Ovary (tissue), 9 donors: ENCODE results near the gene LIPC. TPM values are rescaled to one million over a fixed set of nuclear protein-coding genes. Genes with fewer than 3 reads are reported as not detected.

ENCODE experiments used
- DNase-seq, 5 donors: peaks; one replicate each; pipeline ENCODE4 v3.0.0-alpha.2; 2019 to 2020
- H3K27ac ChIP-seq, 2 donors: fragments of 200-600 bp; one replicate each; pipeline versions ENCODE4 v1.5.1 to v1.8.0; 2019 to 2022
- H3K27me3 ChIP-seq: fragments of 200-600 bp; one replicate; pipeline ENCODE4 v1.8.0; 2022
- H3K36me3 ChIP-seq: fragments of 200-600 bp; sonication (generic); one replicate; pipeline ENCODE4 v1.5.1; 2019
- H3K4me1 ChIP-seq: one replicate; pipeline ENCODE4 v1.8.1; 2013; ENCODE audit warnings: mild to moderate bottlenecking, moderate library complexity; ENCODE audit not compliant: insufficient read depth
- H3K4me3 ChIP-seq: fragments of 200-600 bp; sonication (generic); one replicate; pipeline ENCODE4 v1.5.1; 2017
- H3K9me3 ChIP-seq, 2 donors: fragments of 200-600 bp in 1 of 2; sonication (generic) in 1 of 2; one replicate each; pipeline versions ENCODE4 v1.5.1 to v1.8.1; 2013 to 2019; ENCODE audit warnings: mild to moderate bottlenecking in 1 of 2, moderate library complexity in 1 of 2
- EP300 ChIP-seq: sonication (generic); formaldehyde crosslinking; IDR thresholded peaks from one replicate; pipeline ENCODE4 v1.6.1; 2017; ENCODE audit warnings: antibody characterized with exemption
- POLR2A ChIP-seq: fragments of 450-650 bp; IDR thresholded peaks from one replicate; pipeline ENCODE4 v1.6.1; 2017; ENCODE audit warnings: antibody characterized with exemption, mild to moderate bottlenecking, moderate library complexity
- WGBS, 3 donors: extraction: QIAGEN DNeasy Blood & Tissue Kit in 1 of 3; methylation state at CpG; one replicate each; pipeline versions ENCODE4 v1.1.5 to v1.1.7; 2013 to 2017; 5-methylcytosine and 5-hydroxymethylcytosine counted together
- intact Hi-C, 4 donors: fragments of 100-400 bp; cut with DNase I; formaldehyde crosslinking; loops; one replicate each; pipeline versions ENCODE4 v1.11.0 to v1.15.1; 2022 to 2023
- polyA plus RNA-seq, 2 donors: library from polyadenylated mRNA; stranded (reverse); fragments of 200-250 nt in 1 of 2; fragments of 350-450 nt in 1 of 2; fragmentation: Illumina TruSeq in 1 of 2; extraction: RNeasy Lipid Tissue Mini Kit (QIAGEN cat#74804) in 1 of 2; gene quantifications; one replicate each; pipeline ENCODE4 v1.2.3, GENCODE V29; 2013 to 2014
- total RNA-seq, 7 donors: library from RNA; depleted of rRNA in 2 of 7; stranded (reverse); fragments of >200 nt in 2 of 7; fragmentation: NEBNext Ultra II Directional in 3 of 7; extraction: Animal tissue kit (Norgen Biotek cat#: 25700) in 3 of 7; gene quantifications; one replicate each; pipeline versions ENCODE4 v1.1.0 to v1.2.4, GENCODE V29; 2016 to 2023
- TF ChIP-seq, protein P1 (sequence below), 3 donors: fragments of 450-650 bp in 2 of 3; fragments of 200-600 bp in 1 of 3; IDR thresholded peaks; one replicate each; pipeline versions ENCODE4 v1.5.1 to v1.8.0; 2016 to 2022; ENCODE audit warnings: antibody characterized with exemption in 3 of 3, mild to moderate bottlenecking in 1 of 3
- donor health status: DM: no; HTN: no; CAD: no; lungs with moderate emphysema.
- donor health status: DM: no; HTN: no; CAD: no.
- donor health status: Bipolar disorder and iron deficiency.
- donor health status: DM: yes; HTN: yes; CAD: no.
- donor health status: DM: no; HTN: no; CAD: no.
- donor health status: DM: yes; HTN: yes; CAD: no.

The LIPC gene
- total and polyA plus RNA-seq, 9 donors, result 0.28 to 1.1 (median 0.72) TPM

DNA sequence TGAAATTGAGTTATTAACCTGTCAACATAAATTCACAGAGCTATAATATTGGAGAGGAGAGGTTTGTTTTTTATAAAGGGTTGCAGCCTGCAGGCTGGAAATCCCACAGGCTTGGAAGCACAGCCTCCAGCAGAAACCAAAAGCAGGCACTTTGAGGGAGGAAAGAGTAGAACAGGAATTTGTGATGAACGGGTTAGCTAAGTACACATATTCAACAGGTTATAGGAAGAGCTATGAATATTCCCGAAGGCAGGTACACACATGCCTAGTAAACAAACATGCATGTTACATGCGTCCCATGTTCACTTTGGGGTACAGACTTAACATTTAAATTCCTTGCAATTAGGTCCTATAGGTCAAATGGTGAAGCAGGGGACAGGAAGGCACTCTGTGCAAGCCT lies 25.9 kb upstream of the LIPC start:
- no peaks in the 10 kb centered on the region for H3K27me3 ChIP-seq
- TF ChIP-seq POLR2A, result no peak
- TF ChIP-seq EP300, result no peak
- TF ChIP-seq, protein P1, sequence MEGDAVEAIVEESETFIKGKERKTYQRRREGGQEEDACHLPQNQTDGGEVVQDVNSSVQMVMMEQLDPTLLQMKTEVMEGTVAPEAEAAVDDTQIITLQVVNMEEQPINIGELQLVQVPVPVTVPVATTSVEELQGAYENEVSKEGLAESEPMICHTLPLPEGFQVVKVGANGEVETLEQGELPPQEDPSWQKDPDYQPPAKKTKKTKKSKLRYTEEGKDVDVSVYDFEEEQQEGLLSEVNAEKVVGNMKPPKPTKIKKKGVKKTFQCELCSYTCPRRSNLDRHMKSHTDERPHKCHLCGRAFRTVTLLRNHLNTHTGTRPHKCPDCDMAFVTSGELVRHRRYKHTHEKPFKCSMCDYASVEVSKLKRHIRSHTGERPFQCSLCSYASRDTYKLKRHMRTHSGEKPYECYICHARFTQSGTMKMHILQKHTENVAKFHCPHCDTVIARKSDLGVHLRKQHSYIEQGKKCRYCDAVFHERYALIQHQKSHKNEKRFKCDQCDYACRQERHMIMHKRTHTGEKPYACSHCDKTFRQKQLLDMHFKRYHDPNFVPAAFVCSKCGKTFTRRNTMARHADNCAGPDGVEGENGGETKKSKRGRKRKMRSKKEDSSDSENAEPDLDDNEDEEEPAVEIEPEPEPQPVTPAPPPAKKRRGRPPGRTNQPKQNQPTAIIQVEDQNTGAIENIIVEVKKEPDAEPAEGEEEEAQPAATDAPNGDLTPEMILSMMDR (IDR thresholded peaks at IDR 0.05), result no peak
- no peaks in the 10 kb centered on the region for H3K36me3 ChIP-seq
- no peaks in the 10 kb centered on the region for H3K4me1 ChIP-seq
- no peak overlapping the region for H3K27ac ChIP-seq
- intact Hi-C loops, result no loop called here
- H3K4me3 ChIP-seq, result no peak overlapping the region
- no peak for DNase-seq
- WGBS, 3 donors, result 68 to 90% (median 77%) methylated on average over 3 of the region's 3 CpGs
- no peaks in the 10 kb centered on the region for H3K9me3 ChIP-seq

DNA sequence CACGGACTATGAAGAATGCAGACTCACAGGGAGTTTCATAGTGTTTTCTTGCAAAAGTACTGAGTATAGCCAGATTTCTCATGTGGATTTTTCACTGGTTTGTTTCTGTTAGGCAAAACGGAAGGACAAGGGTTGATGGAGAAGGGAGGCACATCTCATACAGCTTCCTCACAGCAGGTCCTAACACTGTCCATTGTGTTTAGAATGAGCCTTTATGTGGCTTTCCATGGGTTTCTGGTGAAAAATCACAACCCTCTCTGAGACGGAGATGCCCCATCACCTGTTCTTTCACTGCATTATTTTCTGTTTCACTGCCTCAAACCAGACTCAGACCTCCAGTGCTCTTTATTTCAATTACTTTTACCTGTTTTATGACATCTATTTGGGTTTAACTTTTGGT lies 25.0 kb upstream of the LIPC start:
- TF ChIP-seq, protein P1 (IDR thresholded peaks at IDR 0.05), result no peak
- TF ChIP-seq EP300 (no peak), POLR2A (no peak)
- 74 to 85% (median 82%) methylated on average over 3 of the region's 3 CpGs for WGBS, 3 donors
- DNase-seq, result no peak

DNA sequence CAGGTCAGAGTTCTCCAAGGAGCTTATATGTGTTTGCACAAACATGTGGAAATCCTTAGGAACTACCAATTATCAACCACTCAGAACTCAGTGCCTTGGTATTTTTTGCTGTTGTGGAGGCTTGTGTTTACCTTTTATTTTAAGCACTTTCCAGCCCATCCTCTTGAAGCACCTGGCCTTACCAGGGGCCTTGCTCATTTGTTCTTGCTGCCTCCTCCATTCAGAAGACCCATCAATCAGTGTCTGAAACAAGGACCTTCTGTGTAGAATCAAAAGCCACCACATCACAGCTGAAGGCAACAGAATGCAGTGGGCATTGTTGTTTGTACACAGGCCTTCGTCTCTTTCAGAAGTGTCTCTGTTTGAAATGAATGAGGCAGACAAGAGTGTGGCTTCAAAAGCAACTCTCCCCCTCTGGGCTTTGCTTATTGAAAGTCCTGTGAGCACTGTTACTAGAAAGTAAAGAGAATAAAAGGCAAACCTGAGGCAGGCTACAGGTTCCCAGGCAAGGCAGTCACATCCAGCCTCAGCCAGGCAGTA lies 24.5 kb upstream of the LIPC start:
- H3K4me3 ChIP-seq, result no peak overlapping the region
- TF ChIP-seq POLR2A, result no peak
- TF ChIP-seq, protein P1 (IDR thresholded peaks at IDR 0.05), result no peak
- TF ChIP-seq EP300, result no peak
- DNase-seq, result no peak
- no peaks in the 10 kb centered on the region for H3K4me1 ChIP-seq
- 92 to 96% (median 94%) methylated on average over 1 of the region's 1 CpG for WGBS, 3 donors
- H3K9me3 ChIP-seq, result no peaks in the 10 kb centered on the region
- no peak overlapping the region for H3K27ac ChIP-seq
- intact Hi-C loops, result no loop called here
- no peaks in the 10 kb centered on the region for H3K36me3 ChIP-seq
- H3K27me3 ChIP-seq, result no peaks in the 10 kb centered on the region

More for the DNA sequence above, 25.0 kb upstream of the LIPC start:
- Histone ChIP-seq H3K36me3 (no peaks in the 10 kb centered on the region), H3K9me3 (no peaks in the 10 kb centered on the region), H3K27ac (no peak overlapping the region), H3K4me3 (no peak overlapping the region), H3K27me3 (no peaks in the 10 kb centered on the region), H3K4me1 (no peaks in the 10 kb centered on the region)
- intact Hi-C loops, result no loop called here

DNA sequence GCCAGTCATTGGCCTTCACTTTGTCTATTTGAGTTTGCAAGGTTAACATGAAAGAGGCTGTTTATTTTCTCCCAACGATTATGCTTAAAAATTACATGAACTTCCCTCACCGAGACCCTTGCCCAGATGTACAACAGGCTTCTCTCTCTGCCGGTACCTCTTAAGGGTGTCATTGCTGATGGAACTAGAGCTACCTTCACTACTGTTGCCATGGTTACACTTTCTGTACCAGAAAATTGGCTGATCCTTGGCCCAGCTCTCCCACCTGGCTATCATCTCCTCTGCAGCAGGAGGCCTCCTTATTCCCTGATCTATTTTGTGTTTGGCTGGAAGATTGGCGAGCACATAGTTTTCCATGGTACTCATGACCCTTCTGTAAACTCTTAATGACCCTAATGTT lies 24.0 kb upstream of the LIPC start:
- DNase-seq, result no peak
- Histone ChIP-seq H3K9me3 (no peaks in the 10 kb centered on the region), H3K27ac (no peak overlapping the region), H3K4me3 (no peak overlapping the region), H3K27me3 (no peaks in the 10 kb centered on the region), H3K4me1 (no peaks in the 10 kb centered on the region), H3K36me3 (no peaks in the 10 kb centered on the region)
- intact Hi-C loops, result no loop called here
- WGBS, 3 donors, result 77 to 92% (median 85%) methylated on average over 4 of the region's 4 CpGs
- TF ChIP-seq POLR2A, result no peak
- TF ChIP-seq EP300, result no peak
- TF ChIP-seq, protein P1 (IDR thresholded peaks at IDR 0.05), result no peak
